ENCODE measurements around the gene AHSG.

The AHSG gene

GRCh38 chr3:186651678-186652215 lies 38.9 kb downstream of the AHSG start:
- Histone ChIP-seq H3K27me3 (ENCODE audit: control insufficient read depth, insufficient read depth, low read length) (peaks cover 13% of the 10 kb centered on the region), H3K4me2 (ENCODE audit: low read length) (no peak overlapping the region), H3K4me3 (ENCODE audit: low read length) (no peak overlapping the region), H3K36me3 (ENCODE audit: insufficient read depth, low read length) (no peaks in the 10 kb centered on the region), H3K9me3 (replicated peaks; ENCODE audit: low read length) (no peaks in the 10 kb centered on the region), H3K9ac (ENCODE audit: low read depth, low read length) (no peak overlapping the region), H3K4me1 (ENCODE audit: control insufficient read depth, insufficient read depth, low read length) (no peaks in the 10 kb centered on the region)

- peaks cover 14% of the 10 kb centered on the region for H3K27me3 ChIP-seq (ENCODE audit: control insufficient read depth, insufficient read depth, low read length)
- no peaks in the 10 kb centered on the region for H3K9me3 ChIP-seq (replicated peaks; ENCODE audit: low read length)
- H3K4me3 ChIP-seq (ENCODE audit: low read length): no peak overlapping the region
- no peaks in the 10 kb centered on the region for H3K36me3 ChIP-seq (ENCODE audit: insufficient read depth, low read length)
- H3K4me2 ChIP-seq (ENCODE audit: low read length): no peak overlapping the region
- H3K9ac ChIP-seq (ENCODE audit: low read depth, low read length): no peak overlapping the region
- H3K4me1 ChIP-seq (ENCODE audit: control insufficient read depth, insufficient read depth, low read length): no peaks in the 10 kb centered on the region
Measured at GRCh38 chr3:186653080-186653707, 40.3 kb downstream of the AHSG start.

- H3K27me3 ChIP-seq (ENCODE audit: control insufficient read depth, insufficient read depth, low read length): peaks cover 15% of the 10 kb centered on the region
- H3K4me3 ChIP-seq (ENCODE audit: low read length): no peak overlapping the region
- H3K36me3 ChIP-seq (ENCODE audit: insufficient read depth, low read length): no peaks in the 10 kb centered on the region
- no peak overlapping the region for H3K4me2 ChIP-seq (ENCODE audit: low read length)
- no peaks in the 10 kb centered on the region for H3K4me1 ChIP-seq (ENCODE audit: control insufficient read depth, insufficient read depth, low read length)
- H3K9me3 ChIP-seq (replicated peaks; ENCODE audit: low read length): no peaks in the 10 kb centered on the region
- H3K9ac ChIP-seq (ENCODE audit: low read depth, low read length): no peak overlapping the region
Measured at GRCh38 chr3:186653984-186654383, 41.1 kb downstream of the AHSG start.

GRCh38 chr3:186663361-186664118 lies 50.7 kb downstream of the AHSG start:
- Histone ChIP-seq H3K36me3 (ENCODE audit: insufficient read depth, low read length) (no peaks in the 10 kb centered on the region), H3K9ac (ENCODE audit: low read depth, low read length) (no peak overlapping the region), H3K27me3 (ENCODE audit: control insufficient read depth, insufficient read depth, low read length) (peaks cover 34% of the 10 kb centered on the region), H3K4me3 (ENCODE audit: low read length) (no peak overlapping the region), H3K4me2 (ENCODE audit: low read length) (no peak overlapping the region), H3K4me1 (ENCODE audit: control insufficient read depth, insufficient read depth, low read length) (no peaks in the 10 kb centered on the region), H3K9me3 (replicated peaks; ENCODE audit: low read length) (no peaks in the 10 kb centered on the region)

- Histone ChIP-seq H3K4me3 (ENCODE audit: low read length) (no peak overlapping the region), H3K27me3 (ENCODE audit: control insufficient read depth, insufficient read depth, low read length) (peaks cover 34% of the 10 kb centered on the region), H3K9ac (ENCODE audit: low read depth, low read length) (no peak overlapping the region), H3K9me3 (replicated peaks; ENCODE audit: low read length) (no peaks in the 10 kb centered on the region), H3K4me1 (ENCODE audit: control insufficient read depth, insufficient read depth, low read length) (no peaks in the 10 kb centered on the region), H3K36me3 (ENCODE audit: insufficient read depth, low read length) (no peaks in the 10 kb centered on the region), H3K4me2 (ENCODE audit: low read length) (no peak overlapping the region)
Measured at GRCh38 chr3:186664119-186664495, 51.2 kb downstream of the AHSG start.

GRCh38 chr3:186664506-186664905 lies 51.6 kb downstream of the AHSG start:
- no peak overlapping the region for H3K9ac ChIP-seq (ENCODE audit: low read depth, low read length)
- no peak overlapping the region for H3K4me3 ChIP-seq (ENCODE audit: low read length)
- no peaks in the 10 kb centered on the region for H3K9me3 ChIP-seq (replicated peaks; ENCODE audit: low read length)
- H3K36me3 ChIP-seq (ENCODE audit: insufficient read depth, low read length): no peaks in the 10 kb centered on the region
- H3K4me2 ChIP-seq (ENCODE audit: low read length): no peak overlapping the region
- peaks cover 34% of the 10 kb centered on the region for H3K27me3 ChIP-seq (ENCODE audit: control insufficient read depth, insufficient read depth, low read length)
- no peaks in the 10 kb centered on the region for H3K4me1 ChIP-seq (ENCODE audit: control insufficient read depth, insufficient read depth, low read length)

- no peak within 1 kb of the TSS for H3K4me2 ChIP-seq (ENCODE audit: low read length)
- H3K27me3 ChIP-seq (ENCODE audit: control insufficient read depth, insufficient read depth, low read length): peaks cover 34% of the 10 kb centered on the region
- H3K4me3 ChIP-seq (ENCODE audit: low read length): no peak within 1 kb of the TSS
- H3K4me1 ChIP-seq (ENCODE audit: control insufficient read depth, insufficient read depth, low read length): no peaks in the 10 kb centered on the region
- no peaks in the 10 kb centered on the region for H3K36me3 ChIP-seq (ENCODE audit: insufficient read depth, low read length)
- no peaks in the 10 kb centered on the region for H3K9me3 ChIP-seq (replicated peaks; ENCODE audit: low read length)
- no peak within 1 kb of the TSS for H3K9ac ChIP-seq (ENCODE audit: low read depth, low read length)
Measured at GRCh38 chr3:186665625-186666188, 52.8 kb downstream of the AHSG start, which contains the start of gene HRG. Gene HRG, plus strand, starts transcription at chr3:186666014. Its CDS starts 18 bp downstream, at chr3:186666032.

GRCh38 chr3:186668426-186668825 lies 55.6 kb downstream of the AHSG start:
- Histone ChIP-seq H3K4me3 (ENCODE audit: low read length) (no peak overlapping the region), H3K4me1 (ENCODE audit: control insufficient read depth, insufficient read depth, low read length) (no peaks in the 10 kb centered on the region), H3K9ac (ENCODE audit: low read depth, low read length) (no peak overlapping the region), H3K4me2 (ENCODE audit: low read length) (no peak overlapping the region), H3K36me3 (ENCODE audit: insufficient read depth, low read length) (no peaks in the 10 kb centered on the region), H3K27me3 (ENCODE audit: control insufficient read depth, insufficient read depth, low read length) (peaks cover 39% of the 10 kb centered on the region), H3K9me3 (replicated peaks; ENCODE audit: low read length) (no peaks in the 10 kb centered on the region)

GRCh38 chr3:186669378-186670084 lies 56.7 kb downstream of the AHSG start:
- peaks cover 40% of the 10 kb centered on the region for H3K27me3 ChIP-seq (ENCODE audit: control insufficient read depth, insufficient read depth, low read length)
- no peaks in the 10 kb centered on the region for H3K36me3 ChIP-seq (ENCODE audit: insufficient read depth, low read length)
- H3K4me3 ChIP-seq (ENCODE audit: low read length): no peak overlapping the region

GRCh38 chr3:186670155-186670554 lies 57.3 kb downstream of the AHSG start:
- Histone ChIP-seq H3K27me3 (ENCODE audit: control insufficient read depth, insufficient read depth, low read length) (peaks cover 43% of the 10 kb centered on the region), H3K4me3 (ENCODE audit: low read length) (no peak overlapping the region), H3K9me3 (replicated peaks; ENCODE audit: low read length) (no peaks in the 10 kb centered on the region), H3K4me2 (ENCODE audit: low read length) (no peak overlapping the region), H3K9ac (ENCODE audit: low read depth, low read length) (no peak overlapping the region), H3K4me1 (ENCODE audit: control insufficient read depth, insufficient read depth, low read length) (no peaks in the 10 kb centered on the region), H3K36me3 (ENCODE audit: insufficient read depth, low read length) (no peaks in the 10 kb centered on the region)

More at GRCh38 chr3:186669378-186670084, 56.7 kb downstream of the AHSG start:
- Histone ChIP-seq H3K9ac (ENCODE audit: low read depth, low read length) (no peak overlapping the region), H3K9me3 (replicated peaks; ENCODE audit: low read length) (no peaks in the 10 kb centered on the region), H3K4me1 (ENCODE audit: control insufficient read depth, insufficient read depth, low read length) (no peaks in the 10 kb centered on the region), H3K4me2 (ENCODE audit: low read length) (no peak overlapping the region)

All from skeletal muscle satellite cell (primary cell).